Lung (tissue), 12 donors: Measurements from ENCODE around the gene PORCN. TPM values are rescaled to one million over a fixed set of nuclear protein-coding genes. Genes with fewer than 3 reads are reported as not detected.

Experiments used
- ATAC-seq: fragments of 200-7000 bp; cut with Tn5 transposase; one replicate; pipeline ENCODE4 v1.9.1; 2020; ENCODE audit warnings: moderate number of reproducible peaks; ENCODE audit not compliant: insufficient read depth, low FRiP score
- DNase-seq, 3 donors: peaks; one replicate each; pipeline ENCODE4 v3.0.0-alpha.2; 2013 to 2017
- H3K27ac ChIP-seq, 2 donors: one replicate each; pipeline ENCODE4 v1.5.1; 2013; ENCODE audit warnings: mild to moderate bottlenecking in 2 of 2, moderate library complexity in 2 of 2, control low read depth in 1 of 2, inconsistent platforms in 1 of 2, low read depth in 1 of 2, low read length in 1 of 2
- H3K27me3 ChIP-seq, 3 donors: one replicate each; pipeline ENCODE4 v1.5.1; 2013; ENCODE audit warnings: low read length in 2 of 3; ENCODE audit not compliant: control insufficient read depth in 3 of 3, insufficient read depth in 3 of 3
- H3K36me3 ChIP-seq, 4 donors: one replicate each; pipeline ENCODE4 v1.5.1; 2013; ENCODE audit warnings: low read length in 4 of 4, mild to moderate bottlenecking in 1 of 4, moderate library complexity in 1 of 4; ENCODE audit not compliant: control insufficient read depth in 4 of 4, insufficient read depth in 4 of 4
- H3K4me1 ChIP-seq, 5 donors: one replicate each; pipeline ENCODE4 v1.5.1; 2013; ENCODE audit warnings: low read length in 5 of 5, mild to moderate bottlenecking in 2 of 5, moderate library complexity in 1 of 5; ENCODE audit not compliant: control insufficient read depth in 5 of 5, insufficient read depth in 5 of 5
- H3K4me3 ChIP-seq: one replicate; pipeline ENCODE4 v1.5.1; 2013; ENCODE audit warnings: mild to moderate bottlenecking, control low read depth, moderate library complexity
- H3K9ac ChIP-seq, 2 donors: one replicate each; pipeline ENCODE4 v1.5.1; 2013; ENCODE audit warnings: low read length in 2 of 2, control low read depth in 1 of 2; ENCODE audit not compliant: insufficient read depth in 1 of 2
- H3K9me3 ChIP-seq, 4 donors: one replicate each; pipeline ENCODE4 v1.5.1; 2013; ENCODE audit warnings: low read length in 3 of 4, mild to moderate bottlenecking in 1 of 4, moderate library complexity in 1 of 4; ENCODE audit not compliant: control insufficient read depth in 4 of 4, insufficient read depth in 3 of 4
- CTCF ChIP-seq: IDR thresholded peaks from 2 replicates; pipeline ENCODE4 v1.5.1; 2012; ENCODE audit warnings: mild to moderate bottlenecking; ENCODE audit errors: control extremely low read depth, extremely low read depth
- WGBS, 2 donors: extraction: QIAGEN DNeasy Blood & Tissue Kit; methylation state at CpG; one replicate each; pipeline ENCODE4 v1.1.7; 2013; 5-methylcytosine and 5-hydroxymethylcytosine counted together
- polyA plus RNA-seq, 2 donors: library from polyadenylated mRNA; stranded (reverse); fragments of 200-250 nt; gene quantifications; one replicate each; pipeline ENCODE4 v1.2.1, GENCODE V29; 2013
- total RNA-seq, 2 donors: library from RNA; depleted of rRNA in 1 of 2; stranded (reverse); fragments of >200 nt in 1 of 2; gene quantifications; one replicate each; pipeline ENCODE4 v1.2.1, GENCODE V29; 2014 to 2021
- donor health status: control.
- donor health status: control.
- donor health status: Bipolar disorder and iron deficiency.
- donor health status: healthy.
- donor health status: DM: yes; HTN: yes; CAD: no.

The PORCN gene
- total and polyA plus RNA-seq, 4 donors = 3.3 to 12.8 (median 11.8) TPM

- no peaks in the 10 kb centered on the region for H3K27me3 ChIP-seq
Measured at GRCh38 chrX:48460606-48461005, 48.2 kb upstream of the PORCN start.

GRCh38 chrX:48461830-48462229 lies 47.0 kb upstream of the PORCN start:
- Histone ChIP-seq H3K36me3 (peaks cover 0 to 17% (median 9%) of the 10 kb centered on the region in 4 donors), H3K9ac (no peak overlapping the region), H3K9me3 (peaks cover 0 to 7% (median 1%) of the 10 kb centered on the region in 4 donors), H3K4me3 (no peak overlapping the region), H3K27ac (no peak overlapping the region), H3K27me3 (no peaks in the 10 kb centered on the region), H3K4me1 (peaks cover 0 to 6% (median 0%) of the 10 kb centered on the region in 5 donors)
- ATAC-seq = no peak
- no peak for DNase-seq
- 75 to 100% methylated on average over 3 to 6 of the region's 6 CpGs for WGBS, 2 donors
- TF ChIP-seq CTCF = no peak

More at GRCh38 chrX:48460606-48461005, 48.2 kb upstream of the PORCN start:
- Histone ChIP-seq H3K9ac (no peak overlapping the region), H3K4me1 (peaks cover 0 to 2% (median 0%) of the 10 kb centered on the region in 5 donors), H3K4me3 (no peak overlapping the region), H3K27ac (no peak overlapping the region), H3K36me3 (peaks cover 0 to 17% (median 9%) of the 10 kb centered on the region in 4 donors), H3K9me3 (peaks cover 0 to 5% (median 1%) of the 10 kb centered on the region in 4 donors)
- WGBS, 2 donors = 88 to 98% methylated on average over 11 of the region's 11 CpGs
- TF ChIP-seq CTCF = no peak
- DNase-seq (no peak), ATAC-seq (no peak)

GRCh38 chrX:48465336-48465933 lies 43.4 kb upstream of the PORCN start:
- peak overlapping the region in 1 of 2 donors; percentile 30 for H3K9ac ChIP-seq

More at GRCh38 chrX:48465336-48465933, 43.4 kb upstream of the PORCN start:
- ATAC-seq (peak; percentile 16), DNase-seq (peak; percentile 75 to 94 (median 88))
- 76 to 87% methylated on average over 10 of the region's 10 CpGs for WGBS, 2 donors
- Histone ChIP-seq H3K9me3 (peaks cover 0 to 5% (median 0%) of the 10 kb centered on the region in 4 donors), H3K27ac (peak overlapping the region in 1 of 2 donors; percentile 18), H3K27me3 (no peaks in the 10 kb centered on the region), H3K4me1 (peaks cover 0 to 8% (median 0%) of the 10 kb centered on the region in 5 donors), H3K4me3 (no peak overlapping the region), H3K36me3 (peaks cover 0 to 13% (median 6%) of the 10 kb centered on the region in 4 donors)
- TF ChIP-seq CTCF = no peak
